GM19238 (cell line): Measurements from ENCODE around the gene ARID1B.
"Not testable (repeated sequence)": the region's sequence is repeated elsewhere in the genome, so short reads cannot be mapped to it uniquely, and the experiment has no call there.

Experiments used
- DNase-seq: peaks from one replicate; pipeline ENCODE4 v3.0.0; 2011; ENCODE audit warnings: low spot score; ENCODE audit not compliant: insufficient read length

The ARID1B gene

GRCh38 chr6:157123234-157123633 lies 346.1 kb downstream of the ARID1B start:
- DNase-seq, result no peak

GRCh38 chr6:157124485-157125254 lies 347.5 kb downstream of the ARID1B start:
- no peak for DNase-seq

- DNase-seq, result no peak
Measured at GRCh38 chr6:157125531-157125930, 348.4 kb downstream of the ARID1B start.

- DNase-seq, result no peak
Measured at GRCh38 chr6:157126183-157127098, 349.3 kb downstream of the ARID1B start.

GRCh38 chr6:157128235-157128775 lies 351.1 kb downstream of the ARID1B start:
- DNase-seq, result no peak

- no peak for DNase-seq
Measured at GRCh38 chr6:157131250-157131649, 354.1 kb downstream of the ARID1B start.

- no peak for DNase-seq
Measured at GRCh38 chr6:157133856-157134255, 356.7 kb downstream of the ARID1B start.

- no peak for DNase-seq
Measured at GRCh38 chr6:157134402-157135047, 357.3 kb downstream of the ARID1B start.

GRCh38 chr6:157135691-157136090 lies 358.5 kb downstream of the ARID1B start:
- DNase-seq, result no peak

GRCh38 chr6:157137501-157137900 lies 360.3 kb downstream of the ARID1B start:
- no peak for DNase-seq

GRCh38 chr6:157139054-157139708 lies 362.0 kb downstream of the ARID1B start:
- no peak for DNase-seq

- no peak for DNase-seq
Measured at GRCh38 chr6:157143171-157143889, 366.2 kb downstream of the ARID1B start.

GRCh38 chr6:157143890-157144798 lies 367.0 kb downstream of the ARID1B start:
- no peak for DNase-seq

- DNase-seq, result no peak
Measured at GRCh38 chr6:157144859-157145568, 367.8 kb downstream of the ARID1B start.

- DNase-seq, result no peak
Measured at GRCh38 chr6:157145656-157146285, 368.6 kb downstream of the ARID1B start.

GRCh38 chr6:157147054-157148026 lies 370.2 kb downstream of the ARID1B start:
- not testable (repeated sequence) for DNase-seq
